ENCODE measurements around the gene BEAN1. TPM values are rescaled to one million over a fixed set of nuclear protein-coding genes. Genes with fewer than 3 reads are reported as not detected.

BEAN1 gene
- polyA plus RNA-seq, 1 of the 3 experiments (the other 2 are of a cell fraction), result 0.07 TPM

GRCh38 chr16:66511602-66512271 is 84.6 kb downstream of the BEAN1 start:
- peak; percentile 37 for TF ChIP-seq MAX (IDR thresholded peaks at IDR 0.05; ENCODE audit: low read depth)
- TF ChIP-seq CTCF (IDR thresholded peaks at IDR 0.05), result peak; percentile 38; the same call in 1 of the 2 replicates
- TF ChIP-seq JUND (IDR thresholded peaks at IDR 0.05), result peak; percentile 72
- peak; percentile 74 for TF ChIP-seq TCF12 (IDR thresholded peaks at IDR 0.05)
- TF ChIP-seq RXRA (IDR thresholded peaks at IDR 0.05; ENCODE audit: borderline replicate concordance, low read depth), result no peak
- TF ChIP-seq FOXM1 (IDR thresholded peaks at IDR 0.05; ENCODE audit: low read depth), result no peak
- peak; percentile 24; the same call in 1 of the 2 replicates for TF ChIP-seq PBX3 (IDR thresholded peaks at IDR 0.05)
- TF ChIP-seq CHD2 (IDR thresholded peaks at IDR 0.05; ENCODE audit: low read length, partially characterized antibody), result no peak
- TF ChIP-seq TEAD4 (IDR thresholded peaks at IDR 0.05; ENCODE audit: borderline replicate concordance, insufficient read depth), result peak; percentile 45; the same call in 1 of the 2 replicates
- TF ChIP-seq GATA2 (CRISPR knock-in tag; IDR thresholded peaks at IDR 0.05), result no peak
- peak; percentile 55; the same call in 1 of the 2 replicates for TF ChIP-seq FOSL2 (IDR thresholded peaks at IDR 0.05; ENCODE audit: borderline replicate concordance, low read depth)
- TF ChIP-seq NFIC (IDR thresholded peaks at IDR 0.05; ENCODE audit: borderline replicate concordance), result peak; percentile 91
- 0 out of 4 replicates have a peak, but pooled peaks of 1 of the 2 experiments have one; percentile 25 for TF ChIP-seq EP300 (IDR thresholded peaks at IDR 0.05; ENCODE audit: borderline replicate concordance in 1 of 2, low read depth in 1 of 2, low read length in 1 of 2)
- TF ChIP-seq USF2 (IDR thresholded peaks at IDR 0.05; ENCODE audit: borderline replicate concordance, low read depth, low read length), result no peak
- CTCF ChIA-PET, result interaction anchor here (1.6 to 1.9 kb wide), 2 partner anchors 32 to 105 kb away, joined by 5 to 7 read pairs; no protein-coding TSS in a partner anchor
- peak overlapping the region; percentile 74 to 91; a peak in 3 of 4 replicates for H3K27ac ChIP-seq (ENCODE audit: low read depth in 2 of 2, low read length in 1 of 2)
- 15% methylated on average over 9 of the region's 13 CpGs for WGBS (ENCODE audit: low lambda C conversion rate)
- no peak for DNase-seq
- 0 out of 4 replicates have a peak overlapping the region, but pooled peaks of 1 of the 2 experiments have one; percentile 13 for H3K4me3 ChIP-seq (ENCODE audit: low read depth in 2 of 2, low read length in 1 of 2)
- H2AFZ ChIP-seq (ENCODE audit: low read depth), result 0 out of 2 replicates have a peak overlapping the region, but pooled peaks have one; percentile 4
- H3K36me3 ChIP-seq (replicated peaks in 1 of 2; ENCODE audit: control insufficient read depth in 1 of 2, insufficient read depth in 2 of 2, low read length in 1 of 2), result no peaks in the 10 kb centered on the region
- peaks cover 12 to 34% of the 10 kb centered on the region in 2 experiments; a peak in 3 of 4 replicates for H3K4me1 ChIP-seq (ENCODE audit: control insufficient read depth in 1 of 2, insufficient read depth in 2 of 2, low read depth in 1 of 2, low read length in 1 of 2)
- no peaks in the 10 kb centered on the region for H3K79me2 ChIP-seq (ENCODE audit: insufficient read depth)
- H3K4me2 ChIP-seq, result peak overlapping the region; percentile 50
- POLR2A ChIA-PET, result no interaction called here
- peaks cover 31% of the 10 kb centered on the region for H3F3A ChIP-seq (replicated peaks; ENCODE audit: insufficient read depth)
- H4K20me1 ChIP-seq (ENCODE audit: insufficient read depth), result no peaks in the 10 kb centered on the region
- no peaks in the 10 kb centered on the region for H3K9me2 ChIP-seq
- no peaks in the 10 kb centered on the region for H3K27me3 ChIP-seq (ENCODE audit: insufficient read depth)
- peak overlapping the region; percentile 29; the same call in 1 of the 2 replicates for H3K9ac ChIP-seq
- no peaks in the 10 kb centered on the region for H3K9me3 ChIP-seq

All from SK-N-SH (cell line).